Mucosa of descending colon (tissue), 3 donors: Measurements from ENCODE around the gene TARM1. TPM values are rescaled to one million over a fixed set of nuclear protein-coding genes. Genes with fewer than 3 reads are reported as not detected.

Experiments
- ATAC-seq: fragments of 200-7000 bp; cut with Tn5 transposase; one replicate; pipeline ENCODE4 v1.9.1; 2020; ENCODE audit warnings: mild to moderate bottlenecking, moderate library complexity
- DNase-seq, 3 donors: peaks; one replicate each; pipeline ENCODE4 v3.0.0-alpha.2; 2020
- H3K36me3 ChIP-seq: fragments of 200-600 bp; one replicate; pipeline ENCODE4 v1.8.0; 2021; ENCODE audit warnings: low read depth, mild to moderate bottlenecking
- H3K4me1 ChIP-seq: fragments of 200-600 bp; one replicate; pipeline ENCODE4 v1.8.0; 2021; ENCODE audit warnings: low read depth, mild to moderate bottlenecking
- H3K4me3 ChIP-seq: fragments of 200-600 bp; one replicate; pipeline ENCODE4 v1.8.0; 2021; ENCODE audit warnings: mild to moderate bottlenecking
- H3K9me3 ChIP-seq: fragments of 200-600 bp; one replicate; pipeline ENCODE4 v1.8.0; 2021; ENCODE audit warnings: mild to moderate bottlenecking
- intact Hi-C, 2 donors: fragments of 100-400 bp; cut with DNase I in 1 of 2; cut with micrococcal nuclease in 1 of 2; formaldehyde crosslinking; loops; one replicate each; pipeline versions ENCODE4 v1.11.0 to v1.11.1; 2022; cut with DNase I, micrococcal nuclease
- total RNA-seq, 3 donors: library from RNA; stranded (reverse); fragmentation: NEBNext Ultra II Directional in 2 of 3; extraction: Animal tissue kit (Norgen Biotek cat#: 25700) in 2 of 3; gene quantifications; one replicate each; pipeline versions ENCODE4 v1.2.1 to v1.2.4, GENCODE V29; 2021 to 2023
- TF ChIP-seq, protein P1 (sequence below): fragments of 200-600 bp; IDR thresholded peaks from one replicate; pipeline ENCODE4 v1.8.0; 2022; ENCODE audit warnings: antibody characterized with exemption, mild to moderate bottlenecking
- donor health status: DM: no; HTN: no; CAD: no; lungs with moderate emphysema.
- donor health status: DM: no; HTN: no; CAD: no.
- donor health status: DM: no; HTN: yes; CAD: no.

The TARM1 gene
- total RNA-seq, 3 donors from 2014 or later: not detected

GRCh38 chr19:54125713-54126112 is 44.5 kb upstream of the TARM1 start:
- H3K9me3 ChIP-seq: no peaks in the 10 kb centered on the region
- TF ChIP-seq, protein P1, sequence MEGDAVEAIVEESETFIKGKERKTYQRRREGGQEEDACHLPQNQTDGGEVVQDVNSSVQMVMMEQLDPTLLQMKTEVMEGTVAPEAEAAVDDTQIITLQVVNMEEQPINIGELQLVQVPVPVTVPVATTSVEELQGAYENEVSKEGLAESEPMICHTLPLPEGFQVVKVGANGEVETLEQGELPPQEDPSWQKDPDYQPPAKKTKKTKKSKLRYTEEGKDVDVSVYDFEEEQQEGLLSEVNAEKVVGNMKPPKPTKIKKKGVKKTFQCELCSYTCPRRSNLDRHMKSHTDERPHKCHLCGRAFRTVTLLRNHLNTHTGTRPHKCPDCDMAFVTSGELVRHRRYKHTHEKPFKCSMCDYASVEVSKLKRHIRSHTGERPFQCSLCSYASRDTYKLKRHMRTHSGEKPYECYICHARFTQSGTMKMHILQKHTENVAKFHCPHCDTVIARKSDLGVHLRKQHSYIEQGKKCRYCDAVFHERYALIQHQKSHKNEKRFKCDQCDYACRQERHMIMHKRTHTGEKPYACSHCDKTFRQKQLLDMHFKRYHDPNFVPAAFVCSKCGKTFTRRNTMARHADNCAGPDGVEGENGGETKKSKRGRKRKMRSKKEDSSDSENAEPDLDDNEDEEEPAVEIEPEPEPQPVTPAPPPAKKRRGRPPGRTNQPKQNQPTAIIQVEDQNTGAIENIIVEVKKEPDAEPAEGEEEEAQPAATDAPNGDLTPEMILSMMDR: no peak
- no peak overlapping the region for H3K4me3 ChIP-seq
- ATAC-seq (no peak), DNase-seq (no peak)
- peaks cover 8% of the 10 kb centered on the region for H3K36me3 ChIP-seq
- intact Hi-C loops: no loop called here
- no peaks in the 10 kb centered on the region for H3K4me1 ChIP-seq

DNA sequence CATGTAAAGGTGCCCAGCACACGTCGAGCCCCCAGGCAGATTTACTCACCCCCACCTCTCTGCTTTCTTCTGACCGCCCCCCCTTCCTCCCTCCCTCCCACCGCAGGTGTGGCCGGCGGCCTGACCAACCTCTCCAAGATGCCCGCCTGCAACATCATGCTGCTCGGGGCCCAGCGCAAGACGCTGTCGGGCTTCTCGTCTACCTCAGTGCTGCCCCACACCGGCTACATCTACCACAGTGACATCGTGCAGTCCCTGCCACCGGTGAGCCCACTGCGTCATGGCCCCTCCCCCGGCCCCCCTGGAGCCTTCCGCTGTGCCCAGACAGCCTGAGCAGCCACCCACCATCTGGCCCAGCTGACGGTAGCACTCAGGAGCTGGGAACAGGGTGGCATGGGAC is 43.2 kb upstream of the TARM1 start:
- ATAC-seq (no peak), DNase-seq (no peak)
- intact Hi-C loops: no loop called here
- Histone ChIP-seq H3K36me3 (peaks cover 8% of the 10 kb centered on the region), H3K9me3 (no peaks in the 10 kb centered on the region), H3K4me1 (no peaks in the 10 kb centered on the region), H3K4me3 (no peak overlapping the region)
- TF ChIP-seq, protein P1: no peak

DNA sequence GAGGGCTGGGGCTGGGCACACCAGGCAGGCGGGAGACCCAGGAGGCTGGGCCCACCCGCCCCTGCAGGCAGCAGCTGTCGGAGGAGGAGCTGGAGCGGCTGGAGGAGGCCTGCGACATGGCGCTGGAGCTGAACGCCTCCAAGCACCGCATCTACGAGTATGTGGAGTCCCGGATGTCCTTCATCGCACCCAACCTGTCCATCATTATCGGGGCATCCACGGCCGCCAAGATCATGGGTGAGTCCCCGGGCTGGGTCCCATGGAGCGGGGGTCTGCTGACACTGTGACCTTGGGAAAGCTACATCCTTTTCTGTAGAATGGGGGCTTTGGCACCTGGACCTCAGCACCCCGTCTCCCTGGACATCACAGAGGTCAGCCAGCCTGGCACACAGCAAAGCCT is 42.5 kb upstream of the TARM1 start:
- H3K9me3 ChIP-seq: no peaks in the 10 kb centered on the region
- no peaks in the 10 kb centered on the region for H3K4me1 ChIP-seq
- peaks cover 8% of the 10 kb centered on the region for H3K36me3 ChIP-seq
- H3K4me3 ChIP-seq: no peak overlapping the region
- DNase-seq (no peak), ATAC-seq (no peak)
- intact Hi-C loops: no loop called here
- TF ChIP-seq, protein P1: no peak

GRCh38 chr19:54121259-54121658 is 40.1 kb upstream of the TARM1 start:
- TF ChIP-seq, protein P1: no peak
- peak in 1 of 3 donors; percentile 64 for DNase-seq
- intact Hi-C loops: no loop called here

DNA sequence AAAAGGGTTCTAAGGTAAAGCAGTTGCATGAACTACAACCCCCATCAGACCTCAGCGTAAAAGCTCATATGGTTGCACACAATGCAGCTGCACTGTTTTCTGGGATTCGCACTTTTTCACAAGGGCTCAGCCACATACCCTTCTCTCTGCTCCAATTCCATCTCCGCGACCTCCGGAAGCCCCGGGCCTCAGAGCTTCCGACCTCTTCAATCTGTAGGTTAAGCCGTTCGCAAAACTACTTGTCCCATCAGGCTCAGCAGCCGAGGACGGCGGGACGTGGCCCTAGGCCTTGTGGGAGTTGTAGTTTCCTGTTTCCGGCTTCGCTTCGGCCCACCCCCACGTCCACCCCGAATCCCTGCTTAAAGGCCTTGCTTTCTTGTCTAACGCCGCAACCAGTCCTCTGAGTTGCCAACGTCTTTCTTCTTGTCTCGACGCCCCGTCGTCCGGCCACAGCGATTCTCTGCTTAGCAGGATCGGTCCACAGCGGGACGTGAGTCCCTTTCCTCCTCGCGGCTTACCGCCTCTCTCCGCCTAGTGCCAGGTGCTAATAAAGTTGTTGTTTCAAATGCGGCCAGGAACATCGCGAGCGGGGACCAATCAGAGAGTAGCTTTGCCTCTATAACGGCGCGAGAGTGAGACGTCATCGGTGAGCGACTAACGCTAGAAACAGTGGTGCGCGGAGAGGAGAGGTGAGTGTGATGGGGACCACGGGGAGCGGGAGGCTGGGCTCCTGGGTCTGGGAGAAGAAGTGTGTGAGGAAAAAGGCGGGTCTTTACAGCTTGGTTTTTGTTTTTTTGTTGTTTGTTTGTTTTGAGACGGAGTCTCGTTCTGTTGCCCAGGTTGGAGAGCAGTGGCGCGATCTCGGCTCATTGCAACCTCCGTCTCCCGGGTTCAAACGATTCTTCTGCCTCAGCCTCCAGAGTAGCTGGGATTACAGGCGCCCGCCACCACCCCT is 34.2 kb upstream of the TARM1 start, which contains the start of the genes PRPF31 and TFPT:
TSS of gene PRPF31 (plus strand) at position 646 of the 955 bp plus-strand sequence. CDS start 2,525 bp downstream, outside the sequence.
TSS of gene TFPT (minus strand) at position 549 of the 955 bp plus-strand sequence. CDS start at position 161, 388 bp downstream.
- DNase-seq (peak; percentile 95 to 99 (median 96)), ATAC-seq (peak; percentile 95)
- Histone ChIP-seq H3K4me3 (peak within 1 kb of the TSS; percentile 56), H3K36me3 (no peaks in the 10 kb centered on the region), H3K4me1 (peaks cover 15% of the 10 kb centered on the region), H3K9me3 (no peaks in the 10 kb centered on the region)
- intact Hi-C loops: no loop called here
- TF ChIP-seq, protein P1: no peak

More at GRCh38 chr19:54121259-54121658, 40.1 kb upstream of the TARM1 start:
- Histone ChIP-seq H3K9me3 (no peaks in the 10 kb centered on the region), H3K4me1 (peaks cover 8% of the 10 kb centered on the region), H3K36me3 (peaks cover 8% of the 10 kb centered on the region), H3K4me3 (no peak overlapping the region)
- ATAC-seq: peak; percentile 67
